ELR (cell line): ENCODE measurements around the gene WRNIP1.

Source experiments
- DNase-seq: peaks from one replicate; pipeline ENCODE4 v3.0.0-alpha.2; 2015; ENCODE audit warnings: low read depth

Gene WRNIP1

GRCh38 chr6:2763345-2763841 is 1.8 kb upstream of the WRNIP1 start:
- DNase-seq, result no peak

DNA sequence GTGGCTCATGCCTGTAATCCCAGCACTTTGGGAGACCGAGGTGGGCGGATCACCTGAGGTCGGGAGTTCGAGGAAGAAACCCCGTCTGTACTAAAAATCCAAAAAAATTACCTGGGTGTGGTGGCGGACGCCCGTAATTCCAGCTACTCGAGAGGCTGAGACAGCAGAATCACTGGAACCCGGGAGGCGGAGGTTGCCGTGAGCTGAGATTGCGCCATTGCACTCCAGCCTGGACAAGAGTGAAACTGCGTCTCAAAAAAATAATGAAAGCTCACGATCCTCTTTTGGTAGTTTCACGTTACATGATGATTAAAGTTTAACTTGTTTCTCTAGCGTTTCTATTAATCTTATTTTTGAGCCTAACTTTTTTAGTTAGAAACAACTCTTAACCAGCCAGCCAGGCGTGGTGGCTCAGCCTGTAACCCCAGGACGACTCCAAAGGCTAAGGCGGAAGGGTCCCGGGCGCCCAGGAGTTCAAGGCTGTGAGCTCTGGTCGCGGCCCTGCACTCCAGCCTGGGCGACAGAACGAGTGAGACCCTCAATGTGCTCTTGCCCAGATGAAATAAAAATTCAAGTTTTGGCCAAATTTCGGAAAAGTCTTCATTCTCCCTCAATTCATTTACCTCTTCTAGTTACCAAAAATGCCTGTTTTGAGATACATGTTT is 1.2 kb upstream of the WRNIP1 start:
- no peak for DNase-seq

DNA sequence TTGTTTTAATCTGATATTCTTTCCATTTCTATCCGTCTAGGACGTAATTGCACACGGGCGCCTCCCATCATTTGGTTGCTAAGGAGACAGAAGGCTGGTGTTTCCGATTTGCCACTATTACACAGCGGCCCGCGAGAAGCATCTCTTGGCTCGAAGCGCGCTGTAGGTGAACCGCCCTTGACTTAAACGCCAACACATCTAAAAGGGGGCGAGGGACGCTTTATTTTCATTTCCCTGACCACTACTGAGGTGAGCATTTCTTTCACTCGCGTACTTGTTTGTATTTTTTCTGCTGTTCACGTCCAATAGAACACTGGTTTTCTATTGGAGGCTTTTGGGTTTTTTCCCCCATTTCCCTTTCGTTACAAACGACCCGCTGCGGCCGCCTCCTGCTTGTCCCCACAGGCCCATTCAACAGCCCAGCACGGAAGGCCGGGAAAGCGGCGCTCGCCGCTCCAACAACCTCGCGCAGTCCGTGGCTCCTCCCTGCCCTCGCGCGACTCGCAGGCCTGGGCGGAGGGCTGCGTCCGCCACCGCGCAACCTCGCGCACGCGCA is 505 bp upstream of the WRNIP1 start:
- DNase-seq, result peak; percentile 81

- DNase-seq, result peak; percentile 56
Measured at GRCh38 chr6:2765896-2766766, 938 bp downstream of the WRNIP1 start.

DNA sequence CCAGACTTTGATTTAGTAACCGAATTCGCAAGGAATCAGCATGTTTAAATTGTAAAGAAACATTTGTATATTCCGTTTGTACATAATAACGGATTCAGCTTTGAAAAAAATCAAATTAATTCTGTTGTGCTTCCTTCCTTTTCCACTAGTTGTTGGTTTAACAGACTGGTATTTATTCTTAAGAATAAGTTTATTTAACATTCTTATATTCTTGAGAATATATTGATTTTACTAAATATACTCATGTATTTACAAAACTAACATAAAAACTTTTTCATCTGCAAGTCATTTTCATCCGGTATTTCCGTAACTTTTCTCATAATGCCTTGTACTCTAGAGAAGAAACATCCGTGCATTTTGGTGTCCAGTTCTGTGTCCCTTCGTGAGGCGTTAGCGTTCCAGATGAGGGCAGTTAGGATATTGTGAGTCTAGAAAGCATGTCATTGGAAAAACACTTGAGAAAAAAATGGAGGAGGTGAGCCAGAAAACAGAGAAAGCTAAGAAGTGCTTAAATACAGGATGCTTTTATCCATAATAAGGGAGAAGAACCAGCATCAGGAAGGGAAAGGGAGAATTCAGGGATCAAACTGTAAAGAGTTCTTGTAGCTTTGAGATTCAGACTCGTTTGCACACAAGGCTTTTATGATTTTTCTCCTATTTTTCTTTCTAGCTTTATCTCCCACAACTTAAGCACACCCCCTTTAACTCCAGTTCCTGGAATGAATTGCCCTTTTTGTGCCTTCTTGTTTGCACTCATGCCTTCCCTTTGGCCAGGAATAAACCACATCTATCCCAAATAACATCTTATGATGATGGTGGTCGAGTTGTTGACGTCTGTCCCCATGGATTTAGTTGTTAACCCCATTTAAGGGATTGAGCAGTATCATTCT is 1.8 kb downstream of the WRNIP1 start:
- DNase-seq, result peak; percentile 41

GRCh38 chr6:2767657-2768524 is 2.7 kb downstream of the WRNIP1 start:
- DNase-seq, result peak; percentile 21

DNA sequence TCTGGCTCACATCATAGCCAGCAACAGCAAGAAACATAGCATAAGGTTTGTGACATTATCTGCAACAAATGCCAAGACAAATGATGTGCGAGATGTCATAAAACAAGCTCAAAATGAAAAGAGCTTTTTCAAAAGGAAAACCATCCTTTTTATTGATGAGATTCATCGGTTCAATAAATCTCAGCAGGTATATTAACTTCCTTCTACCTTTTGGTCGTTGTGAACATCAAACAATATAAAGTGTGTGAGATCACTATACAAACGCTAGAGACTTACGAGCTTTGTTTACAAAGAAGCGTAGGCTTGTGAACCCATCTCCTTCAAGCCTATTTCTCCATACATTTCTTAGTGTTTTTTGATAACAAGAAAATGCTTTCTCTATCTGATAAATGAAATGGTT is 3.5 kb downstream of the WRNIP1 start:
- DNase-seq, result no peak

GRCh38 chr6:2770171-2770570 is 5.0 kb downstream of the WRNIP1 start:
- DNase-seq, result no peak

DNA sequence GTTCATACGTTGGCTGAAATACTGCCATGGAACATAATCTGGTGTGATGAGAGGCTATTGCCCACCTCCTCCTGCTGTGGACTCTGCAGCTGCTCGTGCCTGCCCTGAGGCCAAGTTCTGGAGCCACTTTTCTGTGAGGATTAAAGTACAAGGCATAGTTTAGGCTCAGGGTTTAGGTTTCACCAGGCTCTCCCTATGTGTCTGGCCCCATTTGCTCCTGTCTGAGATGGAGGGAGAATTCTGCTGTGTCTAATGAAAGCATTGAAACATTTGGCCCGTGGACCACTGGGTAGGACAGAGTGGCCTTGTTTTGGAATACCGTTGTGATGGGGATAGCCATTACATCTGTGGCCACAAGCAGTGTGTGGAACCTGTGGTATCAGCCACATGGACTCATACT is 5.9 kb downstream of the WRNIP1 start:
- DNase-seq, result no peak

GRCh38 chr6:2772840-2773239 is 7.6 kb downstream of the WRNIP1 start:
- no peak for DNase-seq

GRCh38 chr6:2773449-2773848 is 8.3 kb downstream of the WRNIP1 start:
- DNase-seq, result no peak

GRCh38 chr6:2775003-2775402 is 9.8 kb downstream of the WRNIP1 start:
- no peak for DNase-seq

GRCh38 chr6:2777249-2777648 is 12.1 kb downstream of the WRNIP1 start:
- no peak for DNase-seq

- DNase-seq, result no peak
Measured at GRCh38 chr6:2780102-2780737, 15.0 kb downstream of the WRNIP1 start.

DNA sequence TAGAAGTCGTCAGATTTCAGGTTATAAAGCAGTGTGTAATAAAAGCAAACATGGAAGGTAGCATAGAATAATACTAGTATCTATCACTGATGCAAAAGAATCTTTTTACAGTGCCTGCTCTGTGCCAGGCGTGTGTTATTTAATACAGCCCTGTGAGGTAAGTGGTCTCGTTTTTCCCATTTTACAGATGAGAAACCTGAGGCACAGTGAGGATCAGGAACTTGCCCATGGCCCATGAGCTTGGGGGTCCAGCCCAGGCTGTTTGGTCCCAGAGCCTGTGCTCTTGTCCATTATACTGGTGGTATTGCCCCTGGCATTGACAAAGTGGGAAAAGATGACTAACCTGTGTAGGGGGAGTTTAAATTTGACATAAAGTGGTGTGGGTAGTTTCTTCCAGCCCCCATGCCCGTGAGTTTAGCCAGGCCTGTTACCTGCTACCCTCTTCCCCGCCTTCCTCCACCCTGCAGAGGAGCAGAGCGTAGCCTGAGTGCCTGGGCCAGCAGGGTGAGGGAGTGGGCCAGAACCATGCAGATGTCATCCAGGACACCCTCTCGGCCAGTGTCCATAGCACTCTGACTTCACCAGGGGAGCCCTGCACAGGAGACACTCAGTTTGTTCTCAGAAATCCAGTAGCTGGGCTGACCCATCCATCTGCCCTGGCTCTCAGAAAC is 16.6 kb downstream of the WRNIP1 start:
- DNase-seq, result no peak

DNA sequence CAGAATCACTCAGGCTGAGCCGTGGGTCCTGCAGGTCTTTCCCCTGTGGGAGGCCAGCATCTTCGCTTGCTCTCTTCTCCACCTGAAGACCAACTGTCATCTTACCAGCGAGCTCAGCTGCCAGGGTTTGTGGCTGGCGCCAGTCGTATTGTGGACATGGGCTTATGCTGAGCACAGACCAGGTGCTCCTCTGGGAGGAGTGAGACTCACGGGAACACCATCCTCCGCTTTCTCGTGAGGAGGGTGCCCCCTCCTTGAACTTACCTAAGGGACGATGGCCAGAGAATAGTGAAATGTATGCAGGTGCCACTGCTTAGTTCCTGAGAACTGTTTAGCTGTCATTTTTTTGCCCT is 17.1 kb downstream of the WRNIP1 start:
- DNase-seq, result no peak

DNA sequence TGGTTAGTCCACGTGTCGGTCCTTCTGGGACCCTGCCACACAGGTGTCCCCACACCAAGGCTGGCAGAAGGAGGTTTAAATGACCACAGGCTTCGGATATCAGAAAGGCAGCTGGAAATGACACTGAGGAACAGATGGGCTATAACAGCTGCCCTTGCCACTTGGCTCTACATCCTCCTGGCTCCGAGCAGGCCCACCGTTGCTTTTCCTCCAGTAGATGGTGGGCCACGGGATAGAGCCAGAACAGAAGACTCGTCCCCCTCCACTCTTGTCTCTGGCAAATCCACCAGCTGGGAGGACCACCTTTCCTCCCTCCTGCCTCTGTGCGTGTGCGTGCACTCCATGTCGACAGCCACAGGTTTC is 17.6 kb downstream of the WRNIP1 start:
- DNase-seq, result no peak

DNA sequence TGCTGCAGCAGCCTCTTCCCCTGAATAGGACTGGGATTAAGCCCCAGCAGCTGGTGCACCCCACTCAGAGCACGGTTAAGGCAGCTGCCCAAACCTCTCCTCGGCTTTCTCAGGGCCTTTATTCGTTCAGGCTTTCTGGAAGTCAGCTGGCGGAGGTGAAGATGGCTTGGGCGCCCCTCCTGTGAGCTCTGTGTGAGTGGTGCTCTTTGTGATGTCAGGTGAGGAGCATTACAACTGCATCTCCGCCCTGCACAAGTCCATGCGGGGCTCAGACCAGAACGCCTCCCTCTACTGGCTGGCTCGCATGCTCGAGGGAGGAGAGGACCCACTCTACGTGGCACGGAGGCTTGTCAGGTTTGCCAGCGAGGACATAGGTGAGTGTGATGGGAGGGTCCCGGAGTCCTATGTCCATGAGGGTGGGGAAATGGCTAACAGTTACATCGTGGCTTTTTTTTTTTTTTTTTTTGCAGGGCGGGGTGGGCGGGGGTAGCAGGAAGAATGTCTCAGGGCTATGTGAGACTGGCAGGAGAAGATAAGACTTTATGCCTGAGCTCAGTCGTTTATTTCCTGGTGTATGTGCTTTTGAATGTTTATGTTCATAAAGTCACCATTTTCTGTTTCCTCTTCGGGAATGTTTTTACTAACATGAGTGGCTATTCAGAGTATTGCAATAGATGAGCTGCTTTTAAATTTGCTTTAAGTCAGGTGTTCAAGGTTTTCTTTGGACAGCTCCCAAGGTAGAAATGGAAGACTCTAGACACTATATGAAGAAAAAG is 18.2 kb downstream of the WRNIP1 start:
- no peak for DNase-seq

DNA sequence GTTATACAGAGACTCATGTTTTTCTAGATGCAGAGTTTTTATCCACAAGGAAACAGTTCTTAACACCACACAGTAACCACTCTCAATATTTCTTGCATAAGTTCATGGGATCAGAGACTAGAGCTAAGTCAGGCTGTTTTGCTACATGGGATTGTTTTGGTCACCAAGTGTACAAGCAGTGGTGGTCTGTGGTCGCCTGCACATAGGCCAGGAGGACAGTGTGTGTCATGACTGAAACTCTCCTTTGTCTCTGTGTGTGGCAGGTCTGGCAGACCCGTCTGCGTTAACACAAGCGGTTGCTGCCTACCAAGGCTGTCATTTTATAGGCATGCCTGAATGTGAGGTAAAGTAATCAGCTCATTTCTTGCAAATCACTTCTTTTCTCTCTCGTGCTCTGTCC is 18.9 kb downstream of the WRNIP1 start:
- DNase-seq, result no peak
